Kidney epithelial cell (primary cell): ENCODE data around the gene SOX1. TPM values are rescaled to one million over a fixed set of nuclear protein-coding genes. Genes with fewer than 3 reads are reported as not detected.

Experiments
- DNase-seq: peaks from one replicate; pipeline ENCODE4 v3.0.0-alpha.2; 2010; ENCODE audit warnings: low read depth
- H3K27me3 ChIP-seq: 2 replicates; pipeline ENCODE4 v1.6.0; 2011; ENCODE audit warnings: low read length; ENCODE audit not compliant: control insufficient read depth, insufficient read depth
- H3K36me3 ChIP-seq: 2 replicates; pipeline ENCODE4 v1.5.1; 2011; ENCODE audit warnings: low read length; ENCODE audit not compliant: control insufficient read depth, insufficient read depth
- H3K4me3 ChIP-seq: 2 replicates; pipeline ENCODE4 v1.5.1; 2011; ENCODE audit warnings: low read depth, mild to moderate bottlenecking, control low read depth, low read length
- total RNA-seq: library from RNA; depleted of rRNA; stranded (reverse); fragments of >200 nt; gene quantifications from 2 replicates; pipeline ENCODE4 v1.2.3, GENCODE V29; 2015
- TF ChIP-seq, protein P1 (sequence below): IDR thresholded peaks from 2 replicates; pipeline ENCODE4 v1.5.1; 2011; ENCODE audit warnings: mild to moderate bottlenecking, moderate library complexity, low read length, control low read depth, inconsistent platforms; ENCODE audit not compliant: insufficient read depth, poor library complexity, severe bottlenecking

The SOX1 gene
- not detected in 2 replicates for total RNA-seq

GRCh38 chr13:112067116-112067741 lies at the start of gene SOX1:
Gene SOX1 (plus strand): TSS chr13:112067149. CDS start chr13:112067659, 510 bp downstream.
- DNase-seq = no peak
- Histone ChIP-seq H3K36me3 (no peaks in the 10 kb centered on the region), H3K4me3 (no peak within 1 kb of the TSS), H3K27me3 (peaks cover 79% of the 10 kb centered on the region)
- TF ChIP-seq, protein P1, sequence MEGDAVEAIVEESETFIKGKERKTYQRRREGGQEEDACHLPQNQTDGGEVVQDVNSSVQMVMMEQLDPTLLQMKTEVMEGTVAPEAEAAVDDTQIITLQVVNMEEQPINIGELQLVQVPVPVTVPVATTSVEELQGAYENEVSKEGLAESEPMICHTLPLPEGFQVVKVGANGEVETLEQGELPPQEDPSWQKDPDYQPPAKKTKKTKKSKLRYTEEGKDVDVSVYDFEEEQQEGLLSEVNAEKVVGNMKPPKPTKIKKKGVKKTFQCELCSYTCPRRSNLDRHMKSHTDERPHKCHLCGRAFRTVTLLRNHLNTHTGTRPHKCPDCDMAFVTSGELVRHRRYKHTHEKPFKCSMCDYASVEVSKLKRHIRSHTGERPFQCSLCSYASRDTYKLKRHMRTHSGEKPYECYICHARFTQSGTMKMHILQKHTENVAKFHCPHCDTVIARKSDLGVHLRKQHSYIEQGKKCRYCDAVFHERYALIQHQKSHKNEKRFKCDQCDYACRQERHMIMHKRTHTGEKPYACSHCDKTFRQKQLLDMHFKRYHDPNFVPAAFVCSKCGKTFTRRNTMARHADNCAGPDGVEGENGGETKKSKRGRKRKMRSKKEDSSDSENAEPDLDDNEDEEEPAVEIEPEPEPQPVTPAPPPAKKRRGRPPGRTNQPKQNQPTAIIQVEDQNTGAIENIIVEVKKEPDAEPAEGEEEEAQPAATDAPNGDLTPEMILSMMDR = no peak

GRCh38 chr13:112024577-112024976 lies 42.4 kb upstream of the SOX1 start:
- Histone ChIP-seq H3K27me3 (no peaks in the 10 kb centered on the region), H3K4me3 (no peak overlapping the region), H3K36me3 (no peaks in the 10 kb centered on the region)
- TF ChIP-seq, protein P1 = no peak
- DNase-seq = no peak

DNA sequence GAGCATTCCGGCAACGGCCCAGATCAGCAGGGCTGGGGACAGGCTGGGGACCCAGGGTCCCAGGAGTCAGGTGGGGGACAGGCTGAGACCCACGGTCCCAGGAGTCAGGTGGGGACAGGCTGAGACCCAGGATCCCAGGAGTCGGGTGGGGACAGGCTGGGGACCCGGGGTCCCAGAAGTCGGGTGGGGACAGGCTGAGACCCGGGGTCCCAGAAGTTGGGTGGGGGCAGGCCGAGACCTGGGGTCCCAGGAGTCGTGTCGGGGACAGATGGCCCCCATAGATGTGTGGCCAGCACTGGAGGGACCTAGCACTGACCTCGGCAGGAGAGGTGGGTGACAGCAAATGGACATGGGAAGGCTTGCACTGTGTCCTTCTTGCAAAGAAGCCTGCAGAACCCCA lies 39.7 kb upstream of the SOX1 start:
- TF ChIP-seq, protein P1 = no peak
- Histone ChIP-seq H3K27me3 (no peaks in the 10 kb centered on the region), H3K36me3 (no peaks in the 10 kb centered on the region), H3K4me3 (no peak overlapping the region)
- no peak for DNase-seq

DNA sequence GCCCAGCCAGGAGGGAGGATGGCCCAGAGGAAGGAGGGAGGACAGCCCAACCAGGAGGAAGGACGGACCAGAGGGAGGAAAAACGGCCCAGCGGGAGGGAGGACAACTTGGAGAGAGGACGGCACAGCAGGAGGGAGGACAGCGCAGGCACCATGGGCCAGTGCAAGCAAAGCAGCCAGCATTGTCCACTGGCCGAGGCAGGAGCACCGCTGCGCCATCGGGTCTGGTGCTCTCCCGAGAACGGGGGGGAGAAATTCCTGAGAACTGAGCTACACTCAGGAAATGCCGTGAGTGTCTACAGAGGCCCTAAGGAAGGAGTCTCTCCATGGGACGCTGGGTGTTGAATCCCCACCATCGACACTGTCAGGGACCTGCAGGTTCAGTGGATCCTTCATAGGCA lies 38.5 kb upstream of the SOX1 start:
- TF ChIP-seq, protein P1 = no peak

DNA sequence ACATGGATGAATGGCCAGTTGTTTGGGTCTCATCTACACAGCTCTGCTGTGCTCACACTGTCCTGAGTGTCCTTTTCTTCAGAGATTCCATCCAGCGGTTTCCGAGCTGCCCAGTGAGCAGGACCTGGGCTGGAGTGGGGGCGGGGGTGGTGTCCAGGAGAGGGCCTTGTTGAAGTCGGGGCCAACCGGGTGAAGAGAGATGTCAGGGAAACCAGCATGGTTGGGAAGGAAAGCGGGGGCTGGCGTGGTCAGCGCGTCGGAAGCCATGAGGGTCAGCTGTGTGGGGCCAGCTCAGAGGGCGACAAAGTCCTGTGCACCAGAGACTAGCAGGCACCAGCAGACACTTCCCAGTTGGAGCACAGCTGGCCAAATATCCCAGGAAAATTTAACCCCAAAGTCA lies 37.8 kb upstream of the SOX1 start:
- Histone ChIP-seq H3K36me3 (no peaks in the 10 kb centered on the region), H3K27me3 (no peaks in the 10 kb centered on the region), H3K4me3 (no peak overlapping the region)
- DNase-seq = no peak
- TF ChIP-seq, protein P1 = no peak

More for the DNA sequence above, 38.5 kb upstream of the SOX1 start:
- H3K27me3 ChIP-seq = no peaks in the 10 kb centered on the region
- H3K4me3 ChIP-seq = no peak overlapping the region
- no peaks in the 10 kb centered on the region for H3K36me3 ChIP-seq
- DNase-seq = no peak
